Measurements from ENCODE around the gene ANKLE2.

GRCh38 chr12:132786192-132786591 is 24.6 kb upstream of the ANKLE2 start:
- TF ChIP-seq BHLHE40 (IDR thresholded peaks at IDR 0.05; ENCODE audit: borderline replicate concordance) (no peak), ELF4 (IDR thresholded peaks at IDR 0.05) (no peak), SUZ12 (IDR thresholded peaks at IDR 0.05) (no peak), LEF1 (IDR thresholded peaks at IDR 0.05; ENCODE audit: borderline replicate concordance) (no peak), SP1 (IDR thresholded peaks at IDR 0.05) (no peak), FOXK2 (IDR thresholded peaks at IDR 0.05) (no peak), HDGF (IDR thresholded peaks at IDR 0.05; ENCODE audit: borderline replicate concordance) (no peak)
